Measurements from ENCODE around the gene ZNF226.
"Not testable (repeated sequence)": the region's sequence is repeated elsewhere in the genome, so short reads cannot be mapped to it uniquely, and the experiment has no call there.

The ZNF226 gene

GRCh38 chr19:44212250-44212865 lies 47.5 kb downstream of the ZNF226 start, which contains the start of gene ZNF227:
Gene ZNF227, plus strand, starts transcription at chr19:44212532. Its CDS starts 5,261 bp downstream, at chr19:44217793.
- peak; percentile 61 for DNase-seq (ENCODE audit: low read depth)

GRCh38 chr19:44212866-44213346 lies 48.0 kb downstream of the ZNF226 start:
- no peak for DNase-seq (ENCODE audit: low read depth)

GRCh38 chr19:44219926-44220325 lies 55.0 kb downstream of the ZNF226 start:
- not testable (repeated sequence) for DNase-seq (ENCODE audit: low read depth)

GRCh38 chr19:44220761-44221160 lies 55.9 kb downstream of the ZNF226 start:
- DNase-seq (ENCODE audit: low read depth) = not testable (repeated sequence)

- DNase-seq (ENCODE audit: low read depth) = not testable (repeated sequence)
These were observed 56.4 kb downstream of the ZNF226 start for GRCh38 chr19:44221291-44221690.
